Suprapubic skin (tissue), 4 donors: ENCODE data around the gene CDK15.

Source experiments
- POLR2A ChIP-seq, 2 donors: fragments of 450-650 bp; IDR thresholded peaks; one replicate each; pipeline ENCODE4 v1.6.1; 2017; ENCODE audit warnings: antibody characterized with exemption in 2 of 2, mild to moderate bottlenecking in 2 of 2, moderate library complexity in 2 of 2
- POLR2AphosphoS5 ChIP-seq, 3 donors: sonication (generic); formaldehyde crosslinking; IDR thresholded peaks; one replicate each; pipeline ENCODE4 v1.6.1; 2017; ENCODE audit warnings: antibody characterized with exemption in 3 of 3
- TF ChIP-seq, protein P1 (sequence below), 2 donors: fragments of 200-600 bp in 1 of 2; fragments of 450-650 bp in 1 of 2; sonication (generic) in 1 of 2; IDR thresholded peaks; one replicate each; pipeline ENCODE4 v1.5.1; 2016 to 2019; ENCODE audit warnings: antibody characterized with exemption in 2 of 2, mild to moderate bottlenecking in 1 of 2, moderate library complexity in 1 of 2

DNA sequence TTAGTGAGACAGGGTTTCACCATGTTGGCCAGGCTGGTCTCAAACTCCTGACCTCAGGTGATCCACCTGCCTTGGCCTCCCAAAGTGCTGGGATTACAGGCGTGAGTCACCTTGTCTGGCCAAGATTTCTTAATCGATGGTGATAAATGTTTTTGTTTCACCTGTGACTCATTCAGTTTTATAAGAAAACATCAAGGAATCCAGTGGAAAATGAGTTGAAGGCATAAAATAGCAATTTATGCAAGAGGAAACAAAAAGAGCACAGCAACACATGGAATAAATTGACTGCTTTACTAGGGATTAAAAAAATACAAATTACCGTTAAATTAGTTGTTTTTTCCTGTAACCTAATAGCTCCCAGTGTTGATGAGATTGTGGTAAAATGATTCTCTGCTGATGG, 80.2 kb downstream of the CDK15 start:
- TF ChIP-seq POLR2A (IDR thresholded peaks at IDR 0.05) (no peak), POLR2AphosphoS5 (IDR thresholded peaks at IDR 0.05) (no peak)
- TF ChIP-seq, protein P1, sequence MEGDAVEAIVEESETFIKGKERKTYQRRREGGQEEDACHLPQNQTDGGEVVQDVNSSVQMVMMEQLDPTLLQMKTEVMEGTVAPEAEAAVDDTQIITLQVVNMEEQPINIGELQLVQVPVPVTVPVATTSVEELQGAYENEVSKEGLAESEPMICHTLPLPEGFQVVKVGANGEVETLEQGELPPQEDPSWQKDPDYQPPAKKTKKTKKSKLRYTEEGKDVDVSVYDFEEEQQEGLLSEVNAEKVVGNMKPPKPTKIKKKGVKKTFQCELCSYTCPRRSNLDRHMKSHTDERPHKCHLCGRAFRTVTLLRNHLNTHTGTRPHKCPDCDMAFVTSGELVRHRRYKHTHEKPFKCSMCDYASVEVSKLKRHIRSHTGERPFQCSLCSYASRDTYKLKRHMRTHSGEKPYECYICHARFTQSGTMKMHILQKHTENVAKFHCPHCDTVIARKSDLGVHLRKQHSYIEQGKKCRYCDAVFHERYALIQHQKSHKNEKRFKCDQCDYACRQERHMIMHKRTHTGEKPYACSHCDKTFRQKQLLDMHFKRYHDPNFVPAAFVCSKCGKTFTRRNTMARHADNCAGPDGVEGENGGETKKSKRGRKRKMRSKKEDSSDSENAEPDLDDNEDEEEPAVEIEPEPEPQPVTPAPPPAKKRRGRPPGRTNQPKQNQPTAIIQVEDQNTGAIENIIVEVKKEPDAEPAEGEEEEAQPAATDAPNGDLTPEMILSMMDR (IDR thresholded peaks at IDR 0.05) = no peak
